Astrocyte of the spinal cord (primary cell): ENCODE results near the gene POLD2.

Source experiments
- DNase-seq: peaks from one replicate; pipeline ENCODE4 v3.0.0; 2011; ENCODE audit warnings: low read depth, low spot score
- H3K4me3 ChIP-seq: 2 replicates; pipeline ENCODE4 v1.5.1; 2011; ENCODE audit warnings: low read depth, mild to moderate bottlenecking, low read length, moderate library complexity
- in situ Hi-C: cut with HindIII; loops from 2 replicates; pipeline ENCODE4 v1.10.0; 2017; ENCODE audit warnings: low sequenced_read_pairs
- TF ChIP-seq, protein P1 (sequence below): IDR thresholded peaks from 2 replicates; pipeline ENCODE4 v1.5.1; 2012; ENCODE audit warnings: low read depth, mild to moderate bottlenecking, low read length, inconsistent platforms

Gene POLD2

DNA sequence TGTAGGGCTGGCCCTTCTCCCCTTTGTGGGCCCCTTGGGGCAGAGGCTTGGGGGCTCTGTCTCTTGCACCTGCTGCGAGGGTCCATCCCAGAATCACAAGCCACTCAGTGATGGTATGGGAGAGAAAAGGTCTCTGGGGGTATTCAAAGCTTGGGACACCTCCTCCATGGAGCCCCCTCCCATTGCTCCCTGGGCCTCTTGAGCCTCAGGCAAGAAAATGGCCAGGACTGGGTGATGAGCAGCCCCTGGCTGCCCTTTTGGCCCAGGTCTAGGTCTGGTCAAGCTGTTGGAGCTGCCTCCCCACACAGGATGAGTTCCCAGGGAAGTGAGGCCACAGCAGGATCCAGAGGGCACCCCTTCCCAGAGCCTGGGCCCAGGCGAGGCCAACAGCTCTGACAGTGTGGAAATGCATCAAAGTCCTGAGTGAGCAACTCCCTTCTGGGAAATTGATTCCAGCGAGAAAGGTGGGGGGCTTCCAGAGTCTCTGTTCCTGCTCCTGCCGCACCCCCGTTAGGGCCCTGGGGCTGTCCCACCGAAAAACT lies 21.1 kb upstream of the POLD2 start:
- no peak for DNase-seq
- TF ChIP-seq, protein P1, sequence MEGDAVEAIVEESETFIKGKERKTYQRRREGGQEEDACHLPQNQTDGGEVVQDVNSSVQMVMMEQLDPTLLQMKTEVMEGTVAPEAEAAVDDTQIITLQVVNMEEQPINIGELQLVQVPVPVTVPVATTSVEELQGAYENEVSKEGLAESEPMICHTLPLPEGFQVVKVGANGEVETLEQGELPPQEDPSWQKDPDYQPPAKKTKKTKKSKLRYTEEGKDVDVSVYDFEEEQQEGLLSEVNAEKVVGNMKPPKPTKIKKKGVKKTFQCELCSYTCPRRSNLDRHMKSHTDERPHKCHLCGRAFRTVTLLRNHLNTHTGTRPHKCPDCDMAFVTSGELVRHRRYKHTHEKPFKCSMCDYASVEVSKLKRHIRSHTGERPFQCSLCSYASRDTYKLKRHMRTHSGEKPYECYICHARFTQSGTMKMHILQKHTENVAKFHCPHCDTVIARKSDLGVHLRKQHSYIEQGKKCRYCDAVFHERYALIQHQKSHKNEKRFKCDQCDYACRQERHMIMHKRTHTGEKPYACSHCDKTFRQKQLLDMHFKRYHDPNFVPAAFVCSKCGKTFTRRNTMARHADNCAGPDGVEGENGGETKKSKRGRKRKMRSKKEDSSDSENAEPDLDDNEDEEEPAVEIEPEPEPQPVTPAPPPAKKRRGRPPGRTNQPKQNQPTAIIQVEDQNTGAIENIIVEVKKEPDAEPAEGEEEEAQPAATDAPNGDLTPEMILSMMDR, result no peak
- no peak overlapping the region for H3K4me3 ChIP-seq
- in situ Hi-C loops, result no loop called here

DNA sequence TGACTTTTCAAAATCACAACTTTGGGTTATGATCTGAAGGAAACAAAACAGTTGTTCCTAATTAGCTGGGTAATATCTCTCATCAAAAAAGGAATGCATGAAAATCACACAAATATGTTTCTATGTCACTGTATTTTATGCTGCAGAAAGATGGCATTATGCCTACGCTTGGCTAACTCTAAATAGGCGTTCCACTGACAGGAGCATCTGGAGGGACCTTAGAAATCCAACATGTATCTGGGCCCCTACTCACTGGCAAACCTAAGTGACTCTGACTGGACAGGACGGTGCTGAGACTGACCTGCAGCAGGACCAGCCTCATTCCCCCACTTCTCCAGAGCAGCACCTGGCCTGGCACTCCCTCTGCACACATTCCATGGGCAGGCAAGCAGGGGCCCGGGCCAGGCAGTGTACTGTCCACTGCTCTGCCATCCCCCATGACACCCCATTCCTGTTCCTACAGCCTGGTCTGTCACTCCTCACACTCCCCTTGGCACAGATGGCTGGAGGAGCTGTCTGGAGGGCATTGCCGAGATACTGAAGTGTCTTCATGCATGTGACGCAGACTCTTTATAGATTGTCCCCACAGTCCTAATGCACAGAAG lies 20.4 kb upstream of the POLD2 start:
- in situ Hi-C loops, result no loop called here
- TF ChIP-seq, protein P1, result no peak
- H3K4me3 ChIP-seq, result no peak overlapping the region
- no peak for DNase-seq

DNA sequence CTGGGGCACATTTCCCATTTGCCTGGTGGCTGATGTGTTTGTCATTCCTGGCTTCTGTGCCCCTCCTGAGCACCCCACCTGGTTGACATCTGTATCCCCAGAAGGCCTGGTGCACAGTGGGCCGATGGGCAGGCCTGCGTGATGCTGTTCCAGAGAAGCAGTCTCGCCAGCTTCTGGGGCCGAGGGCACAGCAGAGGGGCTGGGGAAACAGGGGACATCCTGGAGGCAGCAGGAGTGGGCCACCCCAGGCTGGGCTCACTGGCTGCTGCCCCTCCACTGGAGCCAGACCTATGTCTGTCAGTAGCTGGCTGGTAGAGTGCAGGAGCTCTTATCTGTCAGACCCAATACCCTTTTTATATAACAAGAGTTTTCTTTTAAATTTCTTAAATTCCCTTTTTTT lies 18.7 kb upstream of the POLD2 start:
- H3K4me3 ChIP-seq, result no peak overlapping the region
- DNase-seq, result no peak
- TF ChIP-seq, protein P1, result no peak
- in situ Hi-C loops, result no loop called here

DNA sequence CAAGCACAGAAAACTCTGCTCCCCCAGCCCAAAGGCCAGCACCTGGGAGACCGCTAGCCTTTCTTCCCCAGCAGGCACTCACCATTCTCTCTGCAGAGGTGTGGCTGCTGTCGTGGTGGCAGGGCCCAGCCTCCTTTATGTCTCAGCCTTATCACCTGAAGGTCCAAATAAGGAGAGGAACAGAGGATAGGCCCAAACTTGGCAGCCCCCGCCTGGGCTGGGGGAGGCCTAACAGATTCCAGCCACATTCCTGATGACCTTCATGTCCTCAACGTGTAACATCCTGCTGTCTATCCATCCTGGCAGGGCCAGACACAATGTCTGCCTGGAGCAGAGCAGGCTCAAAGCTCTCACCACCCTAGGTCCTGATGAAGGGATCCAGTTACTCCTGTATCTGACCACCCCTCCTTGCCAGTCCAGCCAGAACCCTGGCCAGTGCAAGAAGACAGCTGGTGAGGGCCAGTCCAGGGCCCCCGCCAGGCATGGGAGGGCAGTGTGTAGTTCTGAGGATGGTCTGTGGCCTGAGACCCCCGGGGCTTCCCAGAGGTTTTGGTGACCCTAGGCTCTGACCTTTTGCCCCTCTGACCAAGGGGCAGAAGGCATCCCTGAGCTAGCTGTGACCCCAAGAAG lies 18.0 kb upstream of the POLD2 start, which contains the start of gene MYL7:
Gene MYL7, minus strand, starts transcription at position 112 of the 630 bp plus-strand sequence. Its CDS starts 27 bp downstream, at position 85.
- no peak within 1 kb of the TSS for H3K4me3 ChIP-seq
- TF ChIP-seq, protein P1, result no peak
- in situ Hi-C loops, result no loop called here
- DNase-seq, result no peak

DNA sequence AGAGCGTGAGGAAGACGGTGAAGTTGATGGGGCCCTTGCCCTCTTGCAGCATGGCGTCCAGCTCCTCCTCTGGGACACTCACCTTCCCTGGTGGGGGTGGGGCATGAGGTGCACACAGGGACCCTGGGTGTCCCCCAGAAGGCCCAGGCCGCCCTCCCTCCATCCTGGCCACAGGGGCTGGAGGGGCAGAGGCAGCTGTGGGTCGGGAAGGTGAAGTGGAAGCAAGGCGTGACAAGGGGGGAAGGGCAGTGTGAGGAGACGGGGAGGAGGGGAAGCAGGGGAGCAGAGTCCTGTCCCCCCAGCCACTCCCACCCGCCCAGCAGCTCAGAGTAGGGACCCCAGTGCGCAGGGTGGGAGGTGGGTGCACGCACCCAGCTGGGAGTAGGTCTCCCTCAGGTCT lies 17.0 kb upstream of the POLD2 start:
- TF ChIP-seq, protein P1, result no peak
- in situ Hi-C loops, result no loop called here
- H3K4me3 ChIP-seq, result no peak overlapping the region

DNA sequence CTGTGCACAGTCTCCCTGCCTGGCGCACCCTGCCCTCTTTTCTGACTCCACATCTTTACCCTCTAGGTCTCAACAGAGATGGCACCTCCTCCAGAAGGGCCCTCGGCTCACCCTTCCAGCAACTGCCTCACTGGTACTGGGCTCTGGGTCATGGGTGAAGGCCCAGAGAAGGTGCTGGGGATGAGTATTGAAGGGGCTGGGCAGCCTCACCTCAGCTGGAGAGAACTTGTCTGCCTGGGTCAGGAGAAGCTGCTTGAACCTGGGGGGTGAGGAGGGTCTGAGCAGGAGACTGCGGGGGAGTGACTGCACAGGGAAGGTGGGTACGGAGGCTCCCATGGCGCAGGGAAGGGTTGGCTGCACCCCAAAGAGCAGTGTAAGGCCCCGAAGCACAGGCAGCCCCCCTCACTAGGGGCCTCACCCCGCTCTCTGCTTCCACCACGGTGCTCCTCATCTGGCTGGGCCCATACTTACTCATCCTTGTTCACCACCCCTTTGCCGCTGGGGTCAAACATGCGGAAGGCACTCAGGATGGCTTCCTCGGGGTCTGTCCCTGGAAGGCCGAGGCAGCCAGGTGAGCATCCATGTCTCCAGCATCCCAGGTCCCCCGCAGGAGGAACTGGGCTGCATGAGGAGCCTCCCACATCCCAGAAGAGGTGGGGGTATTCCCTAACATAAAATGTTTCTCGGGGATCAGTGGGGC lies 16.1 kb upstream of the POLD2 start:
- in situ Hi-C loops, result no loop called here
- TF ChIP-seq, protein P1, result no peak
- H3K4me3 ChIP-seq, result no peak overlapping the region
- no peak for DNase-seq

More for the DNA sequence above, 17.0 kb upstream of the POLD2 start:
- no peak for DNase-seq
